HL-60 (cell line): ENCODE measurements around the gene SMC1B.

Experiments used
- DNase-seq, 2 experiments: peaks; one replicate each; pipeline ENCODE4 v3.0.0-alpha.2; 2010 to 2020; ENCODE audit warnings: low read depth in 1 of 2, low spot score in 1 of 2
- H3K27ac ChIP-seq: fragments of 250-450 bp; sonication (Bioruptor Pico); replicated peaks from 2 replicates; pipeline ENCODE4 v1.5.1; 2020; ENCODE audit warnings: mild to moderate bottlenecking, moderate library complexity
- H3K27me3 ChIP-seq: fragments of 250-450 bp; sonication (Bioruptor Pico); 2 replicates; pipeline ENCODE4 v1.5.1; 2021; ENCODE audit warnings: mild to moderate bottlenecking, moderate library complexity; ENCODE audit not compliant: insufficient read depth, poor library complexity, severe bottlenecking
- H3K4me3 ChIP-seq: replicated peaks from 2 replicates; pipeline ENCODE4 v1.5.1; 2011; ENCODE audit warnings: mild to moderate bottlenecking, control low read depth, low read length; ENCODE audit not compliant: insufficient read depth
- CTCF ChIP-seq: IDR thresholded peaks from one replicate; pipeline ENCODE4 v1.5.1; 2011; ENCODE audit warnings: low read length, control low read depth, inconsistent platforms; ENCODE audit not compliant: insufficient read depth
- GABPA ChIP-seq: IDR thresholded peaks from 2 replicates; pipeline ENCODE4 v1.6.1; 2012; ENCODE audit warnings: low read depth
- POLR2AphosphoS5 ChIP-seq: IDR thresholded peaks from 2 replicates; pipeline ENCODE4 v1.6.1; 2012; ENCODE audit warnings: low read depth
- REST ChIP-seq: IDR thresholded peaks from 2 replicates; pipeline ENCODE4 v1.6.1; 2012; ENCODE audit warnings: low read depth; ENCODE audit not compliant: insufficient replicate concordance
- SPI1 ChIP-seq: IDR thresholded peaks from 2 replicates; pipeline ENCODE4 v1.6.1; 2012; ENCODE audit warnings: low read depth, mild to moderate bottlenecking, borderline replicate concordance

Gene SMC1B

GRCh38 chr22:45321827-45322226 lies 91.6 kb downstream of the SMC1B start:
- no peak for TF ChIP-seq POLR2AphosphoS5
- TF ChIP-seq CTCF = no peak
- no peak for TF ChIP-seq REST
- no peak for TF ChIP-seq GABPA
- no peak for TF ChIP-seq SPI1
- Histone ChIP-seq H3K4me3 (no peak overlapping the region), H3K27me3 (no peaks in the 10 kb centered on the region), H3K27ac (no peak overlapping the region)
- DNase-seq = no peak

GRCh38 chr22:45320357-45320976 lies 92.9 kb downstream of the SMC1B start:
- Histone ChIP-seq H3K27me3 (no peaks in the 10 kb centered on the region), H3K27ac (no peak overlapping the region)

More at GRCh38 chr22:45320357-45320976, 92.9 kb downstream of the SMC1B start:
- no peak for DNase-seq
- H3K4me3 ChIP-seq = no peak overlapping the region
- TF ChIP-seq GABPA = no peak
- no peak for TF ChIP-seq CTCF
- TF ChIP-seq POLR2AphosphoS5 = no peak
- TF ChIP-seq SPI1 = no peak
- TF ChIP-seq REST = no peak
